HG02610 (cell line): Measurements from ENCODE around the gene PICK1.

Experiments used
- ATAC-seq: cut with Tn5 transposase; IDR thresholded peaks from one replicate; pipeline ENCODE4 v1.9.1; 2021; ENCODE audit warnings: mild to moderate bottlenecking, moderate library complexity; ENCODE audit not compliant: unreplicated experiment

Gene PICK1

DNA sequence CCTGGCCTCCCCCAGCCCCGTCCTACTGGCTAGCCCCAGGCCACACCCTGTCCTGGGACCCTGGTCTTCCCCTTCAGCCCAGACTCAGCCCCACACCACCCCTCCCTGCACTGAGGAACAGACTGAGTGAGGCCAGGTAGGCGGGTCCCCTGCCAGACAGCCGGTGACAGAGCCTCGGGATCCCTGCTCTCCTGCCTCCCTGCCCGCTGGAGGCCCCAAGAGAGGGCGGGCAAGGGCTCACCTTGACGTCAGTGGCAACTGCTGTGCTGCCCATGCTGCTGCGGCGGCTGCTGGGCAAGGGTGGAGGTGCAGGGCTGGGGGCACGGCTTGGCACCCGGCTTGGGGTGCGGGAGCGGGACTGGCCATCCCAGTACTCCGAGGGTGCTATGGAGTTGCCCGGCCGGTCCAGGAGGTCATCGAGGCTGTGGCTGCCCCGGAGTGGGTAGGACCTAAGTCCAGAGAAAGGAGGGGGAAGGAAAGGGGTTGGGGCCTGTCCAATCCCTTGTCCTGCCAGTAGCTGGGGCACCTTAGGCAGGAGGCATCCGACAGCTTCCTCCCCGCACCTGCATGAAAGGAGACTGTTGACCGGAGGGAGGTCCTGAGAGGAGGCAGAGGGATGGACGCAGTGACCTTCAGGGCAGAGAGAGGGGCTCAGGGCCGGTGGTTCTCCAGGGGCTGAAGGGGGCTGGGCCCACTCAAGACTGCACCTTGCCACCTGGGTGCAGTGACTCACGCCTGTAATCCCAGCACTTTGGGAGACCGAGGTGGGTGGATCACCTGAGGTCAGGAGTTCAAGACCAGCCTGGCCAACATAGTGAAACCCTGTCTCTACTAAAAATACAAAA, 29.0 kb downstream of the PICK1 start:
- ATAC-seq = no peak

DNA sequence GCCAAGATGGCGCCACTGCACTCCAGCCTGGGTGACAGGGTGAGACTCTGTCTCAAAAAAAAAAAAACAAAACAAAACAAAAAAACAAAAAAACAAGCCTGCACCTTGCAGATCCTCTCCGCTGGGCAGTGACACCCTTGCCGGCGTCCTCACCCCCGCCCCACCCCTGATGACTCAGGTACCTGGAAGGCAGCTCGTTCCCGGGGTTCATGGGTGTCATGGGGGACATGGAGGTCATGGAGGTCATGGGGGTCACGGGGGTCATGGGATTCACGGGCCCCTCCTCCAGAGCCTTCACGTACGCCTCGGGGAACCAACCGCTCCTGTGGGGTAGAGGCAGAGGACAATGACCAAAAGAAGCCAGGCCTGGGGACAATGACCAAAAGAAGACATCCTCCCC, 29.7 kb downstream of the PICK1 start:
- ATAC-seq = no peak

DNA sequence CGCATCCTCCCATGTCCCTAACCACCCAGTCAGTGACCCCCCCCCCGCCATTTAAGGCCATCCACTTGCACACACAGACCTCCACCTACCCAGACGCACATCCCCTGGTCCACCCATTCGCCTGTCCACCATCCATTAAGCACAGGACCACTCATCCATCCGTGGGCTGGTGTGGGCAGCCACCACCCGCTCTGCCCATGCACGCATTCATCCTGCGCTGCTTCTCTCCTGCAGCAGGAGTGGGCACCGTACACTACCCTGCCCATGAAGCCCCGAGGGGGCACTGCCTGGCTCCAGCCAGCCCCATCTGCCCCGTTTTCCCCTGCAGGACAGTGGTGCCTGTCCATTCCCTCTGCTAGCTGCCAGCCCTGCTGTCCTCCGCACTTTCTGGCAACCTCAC, 30.7 kb downstream of the PICK1 start:
- no peak for ATAC-seq

DNA sequence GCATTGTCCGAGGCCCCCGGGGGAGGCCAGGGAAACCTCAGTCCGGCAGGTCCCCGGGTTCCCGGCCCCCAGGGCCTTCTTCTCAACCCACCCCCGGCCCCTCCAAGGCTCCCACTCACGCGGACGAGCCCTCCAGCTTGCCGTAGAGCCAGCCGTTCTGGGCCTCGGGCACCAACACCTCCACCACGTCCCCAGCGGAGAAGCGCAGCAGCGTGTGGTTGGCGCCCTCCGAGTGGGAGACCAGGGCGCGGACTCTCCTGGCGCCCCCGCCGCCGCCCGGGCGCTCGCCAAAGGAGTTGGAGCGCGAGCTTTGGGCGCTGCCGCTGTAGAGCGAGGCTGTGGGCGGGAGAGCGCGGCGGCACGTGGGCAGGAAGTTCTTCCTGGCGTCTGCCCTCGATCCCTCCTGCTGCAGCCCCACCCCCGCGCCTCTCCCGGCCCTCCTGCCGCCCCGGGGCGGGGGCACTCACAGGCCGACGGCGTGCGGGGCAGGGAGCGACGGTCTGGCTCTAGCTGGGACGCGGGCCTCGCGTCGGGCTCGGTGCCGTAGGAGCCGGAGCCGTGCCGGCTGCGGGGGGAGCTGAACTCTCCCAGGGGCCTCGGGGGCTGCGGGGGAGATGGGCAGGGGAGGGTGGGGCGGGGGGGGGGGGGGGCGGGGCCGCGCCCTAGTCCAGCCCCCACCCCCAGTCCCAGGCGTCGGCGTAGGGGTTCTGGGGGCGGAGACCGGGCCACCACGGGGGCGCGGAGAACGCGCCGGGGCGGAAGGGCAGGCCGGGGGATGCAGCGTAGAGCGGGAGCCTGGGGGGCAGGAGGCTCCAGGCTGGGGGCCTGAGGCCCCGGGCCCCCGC, 31.6 kb downstream of the PICK1 start:
- ATAC-seq = no peak

DNA sequence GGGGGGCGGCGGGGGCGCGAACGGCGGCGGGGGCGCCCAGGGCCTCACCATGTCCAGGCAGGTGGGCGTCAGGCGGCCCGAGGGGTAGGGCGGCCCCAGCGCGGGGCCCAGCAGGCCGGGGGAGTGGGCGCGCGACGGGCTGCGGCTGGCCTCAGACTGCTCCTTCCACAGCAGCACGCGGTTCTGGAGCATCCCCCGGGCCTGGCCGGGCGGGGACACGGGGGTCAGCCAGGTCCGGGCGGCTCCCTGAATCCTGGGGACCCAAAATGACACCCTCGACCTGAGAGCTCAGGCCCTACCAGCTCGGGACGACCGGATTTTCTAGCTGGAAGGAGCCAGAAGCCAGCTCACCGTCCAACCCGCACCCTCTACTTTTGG, 32.3 kb downstream of the PICK1 start:
- no peak for ATAC-seq

DNA sequence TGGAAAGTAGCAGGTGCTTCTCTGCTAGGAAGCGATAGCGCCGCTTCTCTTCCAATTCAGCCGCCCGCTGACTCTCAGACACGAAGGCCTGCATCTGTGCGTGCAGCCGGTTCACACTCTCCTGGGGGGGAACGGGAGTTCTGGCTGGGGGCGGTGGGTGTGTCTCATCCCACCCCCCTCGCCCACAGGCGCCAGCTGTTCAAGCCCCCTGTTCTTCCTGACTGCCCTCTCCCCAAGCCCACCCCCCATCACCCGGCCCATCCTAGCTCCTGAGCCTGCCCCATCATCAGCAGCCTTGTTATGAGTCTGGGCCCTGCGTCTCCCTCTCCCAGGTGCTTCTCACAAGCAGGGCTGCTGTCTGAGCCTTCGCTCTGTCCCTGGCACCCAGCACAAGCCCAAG, 39.9 kb downstream of the PICK1 start:
- no peak for ATAC-seq

DNA sequence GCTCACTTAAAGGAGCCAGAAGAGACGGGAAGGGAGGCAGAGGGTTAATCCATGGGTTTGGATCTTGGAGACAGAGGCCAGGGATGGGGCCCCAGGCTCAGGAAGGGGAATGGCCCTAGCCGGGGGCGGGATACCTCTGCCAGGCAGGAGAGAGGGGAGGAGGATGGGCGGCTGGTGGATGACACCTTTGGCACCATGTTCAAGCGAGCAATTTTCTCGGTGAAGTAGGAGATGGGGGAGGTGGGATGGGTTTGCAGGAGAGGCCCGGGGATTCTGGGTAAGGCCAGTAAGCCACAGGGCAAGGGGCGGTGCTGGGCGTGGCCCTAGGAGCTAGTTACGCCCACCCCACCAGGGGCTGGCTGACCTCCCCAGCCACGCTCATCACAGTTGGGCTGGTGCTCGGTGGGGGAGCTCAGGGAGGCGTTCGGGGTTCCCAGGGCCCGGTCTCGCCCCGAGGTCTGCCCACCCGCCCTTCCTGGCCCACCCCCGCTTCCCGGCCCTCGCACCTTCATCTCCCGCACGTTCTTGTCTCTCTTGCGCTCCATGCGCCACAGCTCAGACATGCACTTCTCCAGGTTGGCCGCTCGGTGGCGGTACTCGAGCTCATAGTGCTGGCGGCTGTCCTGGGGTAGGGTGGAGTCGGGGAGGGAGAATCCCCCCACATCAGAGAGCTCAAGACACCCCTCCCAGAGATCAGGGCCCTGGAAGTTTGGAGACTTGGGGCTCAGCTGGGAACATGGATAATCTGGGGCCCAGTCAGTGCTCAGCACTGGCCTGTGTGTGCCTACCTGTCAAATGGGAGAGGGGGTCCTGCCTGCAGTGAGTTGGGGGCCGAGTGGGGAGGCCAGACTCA, 40.6 kb downstream of the PICK1 start:
- no peak for ATAC-seq

DNA sequence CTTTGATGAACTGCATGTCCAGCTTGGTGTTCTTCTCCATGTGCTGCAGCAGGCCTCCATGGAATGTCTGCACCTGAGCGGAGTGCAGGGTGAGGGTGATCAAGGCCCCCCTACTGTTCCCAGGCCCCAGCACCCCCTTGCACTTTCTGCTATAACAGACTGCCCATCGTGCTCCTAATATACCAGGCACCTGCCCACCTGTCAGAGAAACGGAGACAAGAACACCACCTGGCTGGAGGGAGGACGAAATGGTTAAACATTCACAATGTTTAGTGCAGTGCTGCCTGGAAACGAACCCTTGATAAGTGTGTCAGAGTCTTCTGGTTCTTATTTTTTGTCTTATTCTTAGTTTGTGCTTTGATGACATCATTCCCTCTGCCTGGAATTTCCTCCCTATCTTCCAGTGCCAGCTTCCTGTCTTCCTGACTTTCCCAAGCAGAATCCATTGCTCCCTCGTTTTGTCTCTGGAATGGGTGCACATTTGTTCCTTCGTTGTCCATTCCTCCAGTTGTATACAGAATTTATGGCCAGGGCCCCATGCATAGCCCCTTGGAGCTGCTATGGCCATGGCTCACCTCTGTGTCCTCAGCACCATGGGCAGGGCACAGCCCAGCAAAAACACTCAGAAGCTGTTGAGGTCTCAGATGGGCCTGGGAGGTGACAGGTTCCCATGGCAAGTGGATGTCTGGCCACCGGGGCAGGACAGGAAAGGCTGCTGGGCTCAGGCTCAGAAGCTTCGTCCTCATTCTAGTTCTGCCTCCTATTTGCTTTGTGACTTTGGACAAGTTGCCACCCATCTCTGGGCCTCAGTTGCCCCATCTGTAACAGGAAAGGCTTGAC, 41.4 kb downstream of the PICK1 start:
- no peak for ATAC-seq

DNA sequence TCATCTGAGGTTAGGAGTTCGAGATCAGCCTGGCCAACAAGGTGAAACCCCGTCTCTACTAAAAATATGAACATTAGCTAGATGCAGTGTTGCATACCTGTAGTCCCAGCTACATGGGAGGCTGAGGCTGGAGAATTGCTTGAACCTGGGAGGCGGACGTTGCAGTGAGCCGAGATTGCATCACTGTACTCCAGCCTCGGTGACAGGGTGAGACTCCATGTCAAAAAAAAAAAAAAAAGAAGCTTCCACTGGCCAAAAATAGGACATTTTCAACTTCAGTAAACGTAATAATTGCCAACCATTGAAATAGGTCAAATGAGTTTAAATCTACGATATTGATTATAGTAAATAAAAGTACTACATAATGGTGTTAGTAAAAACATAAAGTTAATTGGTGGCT, 46.4 kb downstream of the PICK1 start:
- no peak for ATAC-seq

DNA sequence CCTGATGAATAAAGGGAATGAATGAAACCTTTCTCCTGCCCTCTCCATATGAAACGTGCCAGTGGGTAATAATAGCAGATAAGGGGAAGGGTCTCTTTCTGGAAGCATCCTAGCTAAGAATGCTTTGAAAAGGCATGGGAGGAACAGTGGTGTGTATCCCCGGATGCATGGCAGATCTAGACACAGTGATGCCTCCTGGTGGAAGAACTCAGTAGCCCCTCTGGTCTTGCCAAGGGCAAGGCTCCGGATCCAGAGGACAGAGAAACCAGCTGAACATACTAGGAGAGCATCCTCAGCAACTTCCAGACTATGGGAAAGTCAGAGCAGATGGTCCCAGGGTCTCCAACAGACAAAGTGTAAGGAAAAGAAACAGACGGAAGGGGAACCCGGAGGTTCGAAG, 46.9 kb downstream of the PICK1 start:
- ATAC-seq = no peak

DNA sequence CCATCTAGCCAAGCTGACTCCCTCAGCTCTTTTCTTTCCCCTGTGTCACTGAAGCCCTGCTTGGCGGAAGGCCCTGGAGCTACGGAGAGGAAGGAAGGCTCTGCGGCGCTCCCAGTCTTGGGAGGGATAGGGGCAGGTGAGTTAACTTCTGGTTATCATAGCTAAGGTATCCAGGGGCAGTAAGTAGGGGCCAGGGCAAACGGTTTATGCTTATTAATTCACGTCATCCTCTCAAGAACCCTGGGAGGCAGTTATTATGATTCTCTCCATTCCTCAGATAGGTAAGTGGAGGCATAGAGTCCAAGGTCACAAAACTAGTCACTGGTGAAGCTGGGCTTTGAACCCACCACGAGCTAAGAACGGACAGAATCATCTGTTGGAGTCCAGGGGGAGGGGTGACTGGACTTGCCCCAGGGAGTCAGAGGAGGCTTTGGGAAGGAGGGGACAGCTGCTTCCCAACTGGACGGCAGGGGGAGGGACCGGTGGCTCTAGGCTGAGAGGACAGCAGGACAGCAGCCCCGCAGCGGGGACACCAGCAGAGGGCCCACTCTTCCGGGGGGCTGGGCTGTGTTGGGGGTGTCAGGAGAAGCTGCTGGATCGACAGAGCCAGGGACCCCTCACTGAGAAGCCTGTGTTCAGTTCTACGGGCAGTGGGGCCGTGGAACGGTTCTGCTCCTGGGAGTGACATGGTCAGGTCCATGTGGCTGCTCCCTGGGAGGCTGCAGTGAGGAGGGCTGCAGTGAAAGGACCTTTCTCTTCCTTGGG, 49.8 kb downstream of the PICK1 start:
- no peak for ATAC-seq

DNA sequence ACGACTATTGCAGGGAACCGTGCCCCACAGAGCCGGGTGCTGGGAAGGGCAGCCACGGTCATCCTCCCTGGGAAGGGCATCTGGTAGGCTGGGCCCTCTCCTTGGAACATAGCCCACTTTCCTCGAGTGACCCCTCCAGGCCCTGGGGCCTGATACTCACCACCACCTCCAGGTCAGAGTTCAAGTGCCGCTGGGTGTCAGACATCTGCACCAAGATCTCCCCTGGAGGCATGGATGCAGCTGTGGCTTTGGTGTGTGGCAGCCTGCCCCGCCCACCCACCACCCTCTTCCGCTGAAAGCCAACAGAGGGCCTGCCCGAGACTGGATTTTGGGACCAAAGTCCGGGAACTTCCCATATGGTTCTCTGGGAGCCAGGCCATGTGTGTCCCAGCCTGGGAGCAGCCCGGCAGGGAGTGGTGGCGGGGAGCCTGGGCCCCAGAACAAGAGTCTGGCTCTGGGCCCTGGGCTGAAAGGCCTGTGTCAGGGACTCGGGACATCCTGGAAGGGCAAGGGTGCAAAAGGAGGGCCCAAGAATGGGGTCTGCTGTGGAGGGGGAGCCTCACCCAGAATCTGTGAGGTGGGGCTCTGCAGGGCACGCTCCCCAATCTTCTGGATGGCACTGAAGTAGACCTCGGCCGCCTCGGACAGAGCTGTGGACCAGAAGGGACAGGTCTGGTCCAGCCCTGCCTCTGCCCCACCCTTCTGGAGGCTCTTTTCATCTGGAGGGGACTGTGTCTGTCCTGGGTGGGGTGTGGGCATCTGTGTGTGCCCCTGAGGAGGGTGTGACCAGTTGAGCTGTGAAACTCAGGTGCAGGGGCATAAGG, 50.7 kb downstream of the PICK1 start:
- ATAC-seq = no peak

DNA sequence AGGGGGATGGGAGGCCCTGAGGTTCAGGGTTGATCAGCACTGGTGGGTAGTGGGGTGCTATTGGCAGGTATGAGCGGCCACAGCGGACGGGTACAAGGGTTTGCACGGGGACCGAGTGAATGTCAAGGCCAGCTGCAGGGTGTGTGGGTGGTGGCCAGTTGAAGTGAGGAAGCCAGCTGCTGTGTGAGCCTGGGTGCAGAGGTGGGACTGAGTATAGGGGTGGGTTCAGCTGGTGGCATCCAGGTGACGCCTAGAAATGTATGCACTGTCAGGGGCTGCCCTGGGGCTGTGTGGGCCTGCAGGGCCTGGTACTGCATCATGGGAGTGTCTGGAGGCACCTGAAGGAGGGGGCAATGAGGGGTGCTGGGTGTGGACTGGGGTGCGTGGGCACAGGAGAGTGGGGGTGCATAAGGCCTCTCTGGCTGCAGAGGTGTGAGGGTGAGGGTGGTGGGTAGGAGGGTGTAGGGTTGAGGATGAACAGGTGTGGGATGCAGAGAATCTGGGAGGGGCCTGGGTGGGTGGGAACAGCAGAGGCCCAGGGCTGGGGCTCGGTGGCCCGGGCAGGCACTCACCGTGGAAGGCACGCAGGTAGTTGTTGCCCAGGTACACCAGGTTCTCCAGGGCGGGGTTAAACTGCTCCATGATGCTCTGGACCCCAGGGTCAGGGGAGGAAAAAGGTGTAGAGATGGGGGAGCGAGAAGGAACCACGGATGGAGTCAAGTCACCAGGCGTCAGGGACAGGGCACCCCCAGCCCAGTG, 51.5 kb downstream of the PICK1 start:
- ATAC-seq = no peak

DNA sequence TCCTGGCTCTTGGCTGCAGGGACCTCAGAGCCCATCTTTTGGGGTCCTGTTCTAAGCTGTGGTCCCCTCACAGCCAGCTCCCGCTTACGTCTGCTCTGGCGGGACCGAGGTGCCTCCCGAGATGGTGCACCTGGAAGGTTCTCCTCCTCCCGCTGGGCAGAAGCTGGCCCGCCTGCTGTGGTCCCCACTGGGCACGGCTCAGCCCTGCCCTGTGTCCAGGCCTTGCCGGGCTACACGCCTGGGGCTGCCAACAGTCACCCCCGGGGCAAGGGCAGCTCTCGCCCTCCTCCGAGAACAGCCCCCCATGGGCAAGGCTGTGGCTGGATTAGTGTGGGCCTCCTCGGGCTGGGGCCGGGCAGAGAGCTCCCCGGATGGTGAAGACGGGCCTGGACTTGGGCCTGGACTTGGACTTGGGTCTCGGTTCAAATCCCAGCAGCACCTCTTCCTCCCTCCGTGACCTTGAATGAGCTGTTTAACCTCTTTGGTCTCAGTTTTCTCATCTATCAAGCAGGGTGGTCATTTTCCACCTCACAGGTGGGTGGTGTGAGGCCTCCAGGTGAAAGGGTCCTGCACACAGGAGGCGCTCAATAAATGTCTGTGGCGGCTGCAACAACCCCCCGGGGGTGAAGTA, 52.3 kb downstream of the PICK1 start:
- ATAC-seq = no peak

DNA sequence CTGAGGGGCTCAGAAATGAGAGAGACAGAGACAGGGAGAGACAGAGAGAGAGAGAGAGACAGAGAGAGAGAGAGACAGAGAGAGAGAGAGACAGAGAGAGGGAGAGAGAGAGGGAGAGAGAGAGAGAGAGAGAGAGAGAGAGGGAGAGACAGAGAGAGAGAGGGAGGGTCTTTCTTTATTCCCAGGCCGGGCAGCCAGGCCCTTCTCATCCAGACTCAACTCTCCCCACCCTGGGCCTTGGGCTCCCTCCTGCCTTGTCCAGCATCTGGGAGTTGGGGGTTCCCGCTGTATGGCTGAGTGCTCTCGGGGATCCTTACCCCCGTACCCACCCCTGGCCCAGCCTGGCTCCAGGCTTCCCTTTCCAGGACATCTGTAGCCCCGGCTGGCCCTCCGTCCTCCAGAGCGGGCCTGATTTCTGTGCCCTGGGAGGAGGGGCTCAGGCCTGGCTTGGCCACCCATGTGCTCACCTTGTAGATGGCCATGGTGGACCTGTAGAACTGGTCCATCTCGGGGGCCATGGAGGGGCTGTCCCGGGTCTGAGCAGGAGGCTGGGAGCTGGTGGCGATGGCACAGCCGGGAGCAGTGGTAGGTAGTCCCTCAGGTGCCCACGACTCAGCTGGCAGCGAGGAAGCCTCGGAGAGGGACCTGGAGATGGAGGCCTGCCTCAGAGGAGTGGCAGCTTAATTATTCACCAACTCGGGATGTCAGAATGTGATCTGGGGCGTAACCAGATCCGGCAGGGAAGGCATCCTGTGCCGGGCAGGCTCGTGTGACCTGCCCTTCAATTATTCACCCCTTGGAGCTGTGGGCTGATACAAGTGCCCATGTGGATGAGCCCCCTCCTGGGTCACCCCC, 53.0 kb downstream of the PICK1 start, which contains the start of gene BAIAP2L2:
Gene BAIAP2L2, minus strand, starts transcription at position 677 of the 855 bp plus-strand sequence. Its CDS starts 159 bp downstream, at position 518.
- ATAC-seq = no peak
